MM.1S (cell line): Measurements from ENCODE around the gene CEMP1.

Experiments
- DNase-seq: peaks from one replicate; pipeline ENCODE4 v3.0.0-alpha.2; 2015
- H2AFZ ChIP-seq: fragments of 300-600 bp; sonication (generic); 2 replicates; pipeline ENCODE4 v1.6.0; 2016; ENCODE audit warnings: antibody characterized with exemption, low read length
- H3F3A ChIP-seq: fragments of 300-600 bp; sonication (generic); 2 replicates; pipeline ENCODE4 v1.6.1; 2016; ENCODE audit warnings: mild to moderate bottlenecking, antibody characterized with exemption, low read length, moderate library complexity, mixed read lengths; ENCODE audit not compliant: insufficient read depth
- H3K27ac ChIP-seq: fragments of 300-600 bp; sonication (generic); 2 replicates; pipeline ENCODE4 v1.5.1; 2016; ENCODE audit warnings: mild to moderate bottlenecking, low read length
- H3K27me3 ChIP-seq: fragments of 300-600 bp; sonication (generic); replicated peaks from 2 replicates; pipeline ENCODE4 v1.6.0; 2016; ENCODE audit warnings: low read length; ENCODE audit not compliant: insufficient read depth
- H3K36me3 ChIP-seq: fragments of 300-600 bp; sonication (generic); replicated peaks from 2 replicates; pipeline ENCODE4 v1.6.1; 2016; ENCODE audit warnings: mild to moderate bottlenecking, low read length, mixed read lengths; ENCODE audit not compliant: insufficient read depth
- H3K4me1 ChIP-seq: fragments of 300-600 bp; sonication (generic); 2 replicates; pipeline ENCODE4 v1.6.1; 2016; ENCODE audit warnings: low read length, mixed read lengths
- H3K4me2 ChIP-seq: fragments of 300-600 bp; sonication (generic); 2 replicates; pipeline ENCODE4 v1.6.0; 2016; ENCODE audit warnings: low read depth, low read length
- H3K4me3 ChIP-seq: fragments of 300-600 bp; sonication (generic); 2 replicates; pipeline ENCODE4 v1.5.1; 2016; ENCODE audit warnings: low read length, mixed read lengths
- H3K79me2 ChIP-seq: fragments of 300-600 bp; sonication (generic); 2 replicates; pipeline ENCODE4 v1.6.1; 2016; ENCODE audit warnings: mixed run types, low read length, mixed read lengths
- H3K9ac ChIP-seq: fragments of 300-600 bp; sonication (generic); 2 replicates; pipeline ENCODE4 v1.6.1; 2016; ENCODE audit warnings: low read length, mixed read lengths
- H3K9me2 ChIP-seq: fragments of 300-600 bp; sonication (generic); replicated peaks from 2 replicates; pipeline ENCODE4 v1.6.1; 2016; ENCODE audit warnings: mild to moderate bottlenecking, low read length, mixed read lengths; ENCODE audit not compliant: insufficient read depth
- H3K9me3 ChIP-seq: fragments of 300-600 bp; sonication (generic); replicated peaks from 2 replicates; pipeline ENCODE4 v1.6.1; 2016; ENCODE audit warnings: mild to moderate bottlenecking, low read length, mixed read lengths; ENCODE audit not compliant: insufficient read depth
- H4K20me1 ChIP-seq: fragments of 300-600 bp; sonication (generic); 2 replicates; pipeline ENCODE4 v1.6.1; 2016; ENCODE audit warnings: mild to moderate bottlenecking, low read length, moderate library complexity, mixed read lengths; ENCODE audit not compliant: insufficient read depth
- EZH2 ChIP-seq: fragments of 300-600 bp; sonication (generic); optimal IDR thresholded peaks from 2 replicates; pipeline ENCODE3; 2017; ENCODE audit warnings: low read depth, mild to moderate bottlenecking, antibody characterized with exemption, low read length, mixed read lengths
- EZH2phosphoT487 ChIP-seq: fragments of 300-600 bp; sonication (generic); IDR thresholded peaks from 2 replicates; pipeline ENCODE4 v1.6.1; 2018; ENCODE audit warnings: antibody characterized with exemption, low read length
- TF ChIP-seq, protein P1 (sequence below): fragments of 300-600 bp; sonication (generic); IDR thresholded peaks from 2 replicates; pipeline ENCODE4 v1.5.1; 2016; ENCODE audit warnings: antibody characterized with exemption, low read length, mixed read lengths

The CEMP1 gene

DNA sequence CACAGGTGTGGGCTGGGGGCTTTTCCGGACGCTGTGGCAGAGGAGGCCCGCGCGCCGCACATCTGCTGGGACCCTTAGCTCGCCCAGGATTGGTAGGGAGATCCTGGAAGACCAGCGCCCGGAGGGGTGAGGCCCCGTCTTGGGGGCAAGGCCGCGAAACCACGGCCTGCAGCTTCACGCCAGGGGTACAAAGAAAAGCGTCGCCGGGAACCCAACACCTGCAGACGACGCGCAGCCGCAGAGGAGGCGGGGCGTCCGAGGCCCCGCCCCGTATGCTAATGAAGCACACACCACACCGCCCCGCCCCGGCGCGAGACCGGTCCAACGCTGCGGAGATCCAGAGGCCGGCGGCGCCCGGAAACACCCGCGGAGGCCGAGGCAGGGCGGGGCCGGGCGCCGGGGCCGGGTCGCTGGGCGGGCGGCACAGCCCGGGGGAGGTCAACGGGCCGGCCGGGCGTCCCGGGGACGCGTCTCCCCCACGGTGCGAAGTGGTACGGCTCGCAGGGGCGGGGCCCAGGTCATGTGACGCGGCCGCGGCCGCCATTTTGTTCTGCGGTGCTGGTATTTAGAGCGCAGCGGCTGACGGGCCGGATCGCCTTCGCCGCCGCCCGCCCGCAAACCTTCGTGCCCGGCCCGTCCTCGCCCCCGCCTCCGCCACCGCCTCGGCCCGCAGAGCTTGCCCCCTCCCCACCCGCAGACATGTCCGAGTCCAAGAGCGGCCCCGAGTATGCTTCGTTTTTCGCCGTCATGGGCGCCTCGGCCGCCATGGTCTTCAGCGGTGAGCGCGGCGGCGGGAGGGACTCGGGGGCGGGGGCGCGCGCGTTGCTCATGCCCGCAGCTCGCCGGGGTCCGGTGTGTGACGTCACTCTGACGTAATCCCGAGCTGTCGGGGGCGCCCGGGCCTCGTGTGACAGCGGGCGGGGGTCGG lies 17.5 kb downstream of the CEMP1 start, which contains the start of gene ATP6V0C:
ATP6V0C (plus strand) TSS at position 548 of the 928 bp plus-strand sequence; CDS start at position 700, 152 bp downstream.
- H3F3A ChIP-seq = peaks cover 6% of the 10 kb centered on the region; the same call in 1 of the 2 replicates
- TF ChIP-seq, protein P1, sequence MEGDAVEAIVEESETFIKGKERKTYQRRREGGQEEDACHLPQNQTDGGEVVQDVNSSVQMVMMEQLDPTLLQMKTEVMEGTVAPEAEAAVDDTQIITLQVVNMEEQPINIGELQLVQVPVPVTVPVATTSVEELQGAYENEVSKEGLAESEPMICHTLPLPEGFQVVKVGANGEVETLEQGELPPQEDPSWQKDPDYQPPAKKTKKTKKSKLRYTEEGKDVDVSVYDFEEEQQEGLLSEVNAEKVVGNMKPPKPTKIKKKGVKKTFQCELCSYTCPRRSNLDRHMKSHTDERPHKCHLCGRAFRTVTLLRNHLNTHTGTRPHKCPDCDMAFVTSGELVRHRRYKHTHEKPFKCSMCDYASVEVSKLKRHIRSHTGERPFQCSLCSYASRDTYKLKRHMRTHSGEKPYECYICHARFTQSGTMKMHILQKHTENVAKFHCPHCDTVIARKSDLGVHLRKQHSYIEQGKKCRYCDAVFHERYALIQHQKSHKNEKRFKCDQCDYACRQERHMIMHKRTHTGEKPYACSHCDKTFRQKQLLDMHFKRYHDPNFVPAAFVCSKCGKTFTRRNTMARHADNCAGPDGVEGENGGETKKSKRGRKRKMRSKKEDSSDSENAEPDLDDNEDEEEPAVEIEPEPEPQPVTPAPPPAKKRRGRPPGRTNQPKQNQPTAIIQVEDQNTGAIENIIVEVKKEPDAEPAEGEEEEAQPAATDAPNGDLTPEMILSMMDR = no peak
- TF ChIP-seq EZH2phosphoT487 = no peak
- no peak for TF ChIP-seq EZH2
- H3K27me3 ChIP-seq = no peaks in the 10 kb centered on the region
- H3K9ac ChIP-seq = peak within 1 kb of the TSS; percentile 97
- peak within 1 kb of the TSS; percentile 84 for H3K27ac ChIP-seq
- H3K79me2 ChIP-seq = peaks cover 49% of the 10 kb centered on the region
- H3K9me3 ChIP-seq = no peaks in the 10 kb centered on the region
- H3K4me2 ChIP-seq = peak within 1 kb of the TSS; percentile 96
- peak; percentile 95 for DNase-seq
- H2AFZ ChIP-seq = peak within 1 kb of the TSS; percentile 85
- no peaks in the 10 kb centered on the region for H3K9me2 ChIP-seq
- no peaks in the 10 kb centered on the region for H3K36me3 ChIP-seq
- peaks cover 15% of the 10 kb centered on the region; the same call in 1 of the 2 replicates for H4K20me1 ChIP-seq
- peak within 1 kb of the TSS; percentile 98 for H3K4me3 ChIP-seq
- H3K4me1 ChIP-seq = peaks cover 13% of the 10 kb centered on the region

DNA sequence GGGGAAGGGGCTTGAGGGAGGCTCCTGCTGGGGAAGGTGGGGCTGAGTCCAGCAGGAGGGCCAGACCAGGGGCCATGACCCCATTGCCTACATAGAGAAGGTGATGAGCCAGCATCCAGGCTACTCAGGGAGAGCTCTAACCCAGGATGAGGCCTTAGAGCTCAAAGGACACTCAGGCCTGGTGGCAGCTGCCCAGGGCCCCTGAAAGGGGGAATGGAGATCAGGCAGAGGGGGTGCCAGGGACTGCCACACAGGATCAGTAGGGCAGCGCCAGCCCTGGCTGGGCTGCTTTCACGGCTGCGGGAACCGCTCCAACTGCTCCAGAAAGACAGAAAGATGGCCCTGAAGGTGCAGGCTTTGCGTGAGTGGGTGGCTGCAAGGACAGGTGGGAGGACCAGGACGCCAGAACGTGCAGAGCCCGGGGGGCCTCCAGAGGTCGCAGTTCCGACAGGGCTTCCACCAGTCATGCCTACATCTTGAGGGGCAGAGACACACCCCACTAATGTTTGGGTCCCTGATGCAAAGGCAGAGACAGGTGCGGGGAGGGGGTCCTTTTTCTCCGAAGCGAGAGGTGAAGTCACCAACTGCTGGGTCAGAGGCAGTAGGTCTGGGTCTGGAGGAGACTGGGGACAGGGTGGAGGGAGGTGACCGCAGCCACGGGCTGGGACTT lies 18.3 kb downstream of the CEMP1 start:
- peak; percentile 19 for DNase-seq
- H3K27me3 ChIP-seq = no peaks in the 10 kb centered on the region
- H3F3A ChIP-seq = peaks cover 6% of the 10 kb centered on the region; the same call in 1 of the 2 replicates
- peaks cover 15% of the 10 kb centered on the region; the same call in 1 of the 2 replicates for H4K20me1 ChIP-seq
- peak overlapping the region; percentile 54 for H3K4me3 ChIP-seq
- no peaks in the 10 kb centered on the region for H3K36me3 ChIP-seq
- peak overlapping the region; percentile 85 for H2AFZ ChIP-seq
- peak overlapping the region; percentile 84; the same call in 1 of the 2 replicates for H3K27ac ChIP-seq
- no peaks in the 10 kb centered on the region for H3K9me3 ChIP-seq
- H3K4me1 ChIP-seq = peaks cover 20% of the 10 kb centered on the region
- H3K79me2 ChIP-seq = peaks cover 41% of the 10 kb centered on the region
- peak overlapping the region; percentile 97 for H3K9ac ChIP-seq
- H3K4me2 ChIP-seq = peak overlapping the region; percentile 96
- H3K9me2 ChIP-seq = no peaks in the 10 kb centered on the region
- TF ChIP-seq EZH2phosphoT487 = no peak
- no peak for TF ChIP-seq EZH2
- TF ChIP-seq, protein P1 = peak; percentile 27

DNA sequence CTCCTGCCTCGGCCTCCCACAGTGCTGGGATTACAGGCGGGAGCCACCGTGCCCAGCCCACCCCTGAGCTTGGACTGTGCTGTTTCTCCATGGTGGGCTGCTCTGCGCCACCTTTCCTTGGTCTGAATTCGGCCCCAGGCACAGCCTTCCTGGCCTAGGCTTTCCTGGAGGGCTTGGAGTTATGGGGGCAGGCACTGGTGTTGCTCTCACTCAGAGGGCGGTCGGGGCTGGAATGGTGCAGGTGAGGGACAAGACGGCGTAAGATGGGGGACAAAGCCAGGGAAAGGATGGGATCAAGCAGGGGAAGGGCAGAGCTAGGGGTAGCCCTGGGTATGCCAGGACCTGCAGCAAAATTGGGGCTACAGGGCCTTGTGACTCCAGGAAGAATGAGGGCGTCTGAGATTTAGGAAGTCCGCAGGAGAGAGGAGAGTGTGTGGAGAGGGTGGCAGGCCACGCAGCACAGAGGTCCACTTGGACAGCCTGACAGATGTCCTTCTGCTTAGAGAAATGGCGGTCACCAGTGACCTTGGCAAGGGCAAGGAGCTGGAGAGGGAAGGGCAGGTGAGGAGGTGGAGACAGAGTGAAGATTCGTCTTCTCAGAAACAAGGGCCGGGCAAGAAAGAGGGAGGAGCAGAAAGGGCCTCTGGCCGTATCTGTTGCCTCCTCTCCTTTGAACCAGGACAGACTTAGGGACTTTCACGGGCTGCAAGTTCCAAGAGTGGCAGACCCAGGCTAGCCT lies 19.0 kb downstream of the CEMP1 start:
- H3K4me2 ChIP-seq = no peak overlapping the region
- no peak overlapping the region for H2AFZ ChIP-seq
- TF ChIP-seq, protein P1 = no peak
- no peak for TF ChIP-seq EZH2
- TF ChIP-seq EZH2phosphoT487 = no peak

More for the DNA sequence above, 19.0 kb downstream of the CEMP1 start:
- Histone ChIP-seq H3K79me2 (peaks cover 34% of the 10 kb centered on the region), H3K9me2 (no peaks in the 10 kb centered on the region), H4K20me1 (peaks cover 11% of the 10 kb centered on the region; the same call in 1 of the 2 replicates), H3K4me1 (peaks cover 27% of the 10 kb centered on the region), H3K9ac (no peak overlapping the region), H3K9me3 (no peaks in the 10 kb centered on the region), H3K27ac (no peak overlapping the region), H3F3A (peaks cover 11% of the 10 kb centered on the region; the same call in 1 of the 2 replicates), H3K36me3 (no peaks in the 10 kb centered on the region), H3K27me3 (no peaks in the 10 kb centered on the region), H3K4me3 (no peak overlapping the region)
- DNase-seq = no peak
